Fibroblast of pulmonary artery (primary cell): ENCODE measurements around the gene ATP1B3.
"Not testable (repeated sequence)": the region's sequence is repeated elsewhere in the genome, so short reads cannot be mapped to it uniquely, and the experiment has no call there.

Source experiments
- DNase-seq: peaks from one replicate; pipeline ENCODE4 v3.0.0-alpha.2; 2010; ENCODE audit warnings: low read depth
- H3K4me3 ChIP-seq: replicated peaks from 2 replicates; pipeline ENCODE4 v1.5.1; 2011; ENCODE audit warnings: low read depth, mild to moderate bottlenecking, control low read depth, low read length, moderate library complexity
- CTCF ChIP-seq: IDR thresholded peaks from 2 replicates; pipeline ENCODE4 v1.5.1; 2011; ENCODE audit warnings: mild to moderate bottlenecking, control low read depth, low read length, inconsistent platforms; ENCODE audit errors: missing control alignments

Gene ATP1B3

GRCh38 chr3:141915016-141915415 is 38.6 kb downstream of the ATP1B3 start:
- TF ChIP-seq CTCF = no peak
- no peak overlapping the region for H3K4me3 ChIP-seq
- DNase-seq = no peak

GRCh38 chr3:141915766-141916165 is 39.3 kb downstream of the ATP1B3 start:
- no peak overlapping the region for H3K4me3 ChIP-seq
- no peak for DNase-seq
- no peak for TF ChIP-seq CTCF

- H3K4me3 ChIP-seq = no peak overlapping the region
- no peak for DNase-seq
- TF ChIP-seq CTCF = no peak
These were observed 44.3 kb downstream of the ATP1B3 start for GRCh38 chr3:141920701-141921100.

- TF ChIP-seq CTCF = no peak
- no peak overlapping the region for H3K4me3 ChIP-seq
- DNase-seq = no peak
These were observed 44.9 kb downstream of the ATP1B3 start for GRCh38 chr3:141921316-141921715.

GRCh38 chr3:141925677-141926076 is 49.2 kb downstream of the ATP1B3 start:
- DNase-seq, H3K4me3 ChIP-seq: not testable (repeated sequence)

- no peak for TF ChIP-seq CTCF
- no peak for DNase-seq
- no peak overlapping the region for H3K4me3 ChIP-seq
These were observed 50.5 kb downstream of the ATP1B3 start for GRCh38 chr3:141926929-141927328.

GRCh38 chr3:141928631-141929270 is 52.3 kb downstream of the ATP1B3 start:
- TF ChIP-seq CTCF = no peak
- DNase-seq = no peak
- H3K4me3 ChIP-seq = no peak overlapping the region
